Measurements from ENCODE around the gene TIAM1. TPM values are rescaled to one million over a fixed set of nuclear protein-coding genes. Genes with fewer than 3 reads are reported as not detected.

Gene TIAM1
- total RNA-seq, 1 donor from 2014 or later, result 2.7 TPM

DNA sequence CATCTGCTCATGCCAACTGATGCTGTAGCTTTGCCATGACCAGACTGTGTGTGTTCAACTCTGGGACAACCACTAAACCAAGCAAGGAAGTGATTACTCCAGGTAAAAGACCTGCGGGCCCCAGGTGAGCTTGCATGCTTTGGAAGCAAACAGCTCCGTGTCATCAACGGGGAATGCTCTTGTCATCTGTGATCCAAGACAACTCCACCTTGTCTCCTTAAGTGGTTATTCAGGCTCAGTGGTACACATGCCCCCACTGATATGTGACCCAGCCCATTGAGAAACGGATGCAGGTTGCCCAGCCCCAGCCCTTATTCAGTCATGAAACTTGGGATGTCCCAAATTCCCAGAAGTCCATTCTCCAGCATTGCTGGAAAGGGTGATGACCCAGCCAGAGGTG lies 89.0 kb downstream of the TIAM1 start:
- no peak for DNase-seq (ENCODE audit: low spot score in 2 of 2)
- H3K4me1 ChIP-seq, result no peaks in the 10 kb centered on the region
- H3K27me3 ChIP-seq, result no peaks in the 10 kb centered on the region
- no peak overlapping the region for H3K27ac ChIP-seq
- no peaks in the 10 kb centered on the region for H3K36me3 ChIP-seq
- H3K9me3 ChIP-seq, result no peaks in the 10 kb centered on the region
- H3K4me3 ChIP-seq, result no peak overlapping the region
- TF ChIP-seq, protein P1, sequence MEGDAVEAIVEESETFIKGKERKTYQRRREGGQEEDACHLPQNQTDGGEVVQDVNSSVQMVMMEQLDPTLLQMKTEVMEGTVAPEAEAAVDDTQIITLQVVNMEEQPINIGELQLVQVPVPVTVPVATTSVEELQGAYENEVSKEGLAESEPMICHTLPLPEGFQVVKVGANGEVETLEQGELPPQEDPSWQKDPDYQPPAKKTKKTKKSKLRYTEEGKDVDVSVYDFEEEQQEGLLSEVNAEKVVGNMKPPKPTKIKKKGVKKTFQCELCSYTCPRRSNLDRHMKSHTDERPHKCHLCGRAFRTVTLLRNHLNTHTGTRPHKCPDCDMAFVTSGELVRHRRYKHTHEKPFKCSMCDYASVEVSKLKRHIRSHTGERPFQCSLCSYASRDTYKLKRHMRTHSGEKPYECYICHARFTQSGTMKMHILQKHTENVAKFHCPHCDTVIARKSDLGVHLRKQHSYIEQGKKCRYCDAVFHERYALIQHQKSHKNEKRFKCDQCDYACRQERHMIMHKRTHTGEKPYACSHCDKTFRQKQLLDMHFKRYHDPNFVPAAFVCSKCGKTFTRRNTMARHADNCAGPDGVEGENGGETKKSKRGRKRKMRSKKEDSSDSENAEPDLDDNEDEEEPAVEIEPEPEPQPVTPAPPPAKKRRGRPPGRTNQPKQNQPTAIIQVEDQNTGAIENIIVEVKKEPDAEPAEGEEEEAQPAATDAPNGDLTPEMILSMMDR (IDR thresholded peaks at IDR 0.05), result no peak
- intact Hi-C loops (cut with DNase I), result no loop called here

DNA sequence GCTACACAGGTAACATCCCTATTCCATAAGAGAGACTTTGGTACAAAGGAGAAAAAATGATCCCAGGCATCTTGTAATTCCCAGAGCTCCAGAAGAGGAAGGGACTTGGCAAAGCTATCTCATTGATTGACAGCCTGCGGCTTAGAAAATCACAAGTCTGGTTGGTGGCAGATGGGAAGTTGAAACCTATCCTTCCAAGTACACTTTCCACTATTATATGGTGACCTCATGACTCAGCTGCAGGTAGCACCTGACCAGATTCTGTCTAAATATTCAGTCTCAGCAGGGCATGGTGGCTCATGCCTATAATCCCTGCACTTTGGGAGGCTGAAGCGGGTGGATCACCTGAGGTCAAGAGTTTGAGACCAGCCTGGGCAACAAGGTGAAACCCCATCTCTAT lies 89.9 kb downstream of the TIAM1 start:
- Histone ChIP-seq H3K9me3 (no peaks in the 10 kb centered on the region), H3K27ac (no peak overlapping the region), H3K4me3 (no peak overlapping the region), H3K36me3 (no peaks in the 10 kb centered on the region), H3K4me1 (no peaks in the 10 kb centered on the region), H3K27me3 (no peaks in the 10 kb centered on the region)
- intact Hi-C loops (cut with DNase I), result no loop called here
- DNase-seq (ENCODE audit: low spot score in 2 of 2), result no peak
- TF ChIP-seq, protein P1 (IDR thresholded peaks at IDR 0.05), result no peak

DNA sequence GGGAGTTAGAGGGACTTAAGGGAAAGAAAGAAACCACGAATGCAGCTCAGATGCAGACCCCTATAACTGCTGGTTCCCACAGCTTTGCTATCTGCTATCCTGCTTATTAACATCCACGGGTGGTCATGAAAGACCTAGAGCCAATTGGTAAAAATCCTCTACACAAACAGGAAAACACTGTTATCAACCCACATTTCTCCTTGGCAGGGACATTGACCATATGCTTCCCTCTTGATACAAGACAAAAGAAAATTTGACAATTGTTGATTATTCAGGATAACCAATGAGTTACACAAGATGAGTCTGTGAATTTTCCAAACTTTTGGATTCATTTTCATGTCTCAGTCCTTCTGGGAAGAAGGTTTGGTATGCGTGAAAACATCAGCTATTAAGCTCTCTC lies 90.4 kb downstream of the TIAM1 start:
- no peaks in the 10 kb centered on the region for H3K9me3 ChIP-seq
- H3K36me3 ChIP-seq, result no peaks in the 10 kb centered on the region
- TF ChIP-seq, protein P1 (IDR thresholded peaks at IDR 0.05), result no peak
- intact Hi-C loops (cut with DNase I), result no loop called here
- H3K4me3 ChIP-seq, result no peak overlapping the region
- H3K4me1 ChIP-seq, result no peaks in the 10 kb centered on the region
- no peak for DNase-seq (ENCODE audit: low spot score in 2 of 2)
- no peak overlapping the region for H3K27ac ChIP-seq
- H3K27me3 ChIP-seq, result no peaks in the 10 kb centered on the region

DNA sequence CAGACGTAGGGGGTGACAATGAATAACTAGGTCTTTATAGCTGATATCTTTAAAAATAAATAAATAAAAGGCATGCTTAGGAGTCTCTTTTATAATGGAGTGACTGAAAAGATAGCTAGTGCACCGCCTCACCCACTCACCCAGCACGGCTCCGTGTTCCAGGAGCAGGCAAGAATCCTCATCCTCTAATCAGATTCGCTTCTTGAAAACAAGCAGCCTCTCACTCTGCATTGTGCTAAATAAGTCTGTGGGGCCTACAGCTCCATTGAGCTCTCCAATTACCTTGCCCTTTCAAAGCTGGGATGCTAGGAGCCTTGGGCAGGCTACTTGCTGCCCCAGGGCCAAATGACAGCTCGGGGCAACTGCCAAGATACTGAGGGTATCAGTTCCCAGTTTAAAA lies 91.5 kb downstream of the TIAM1 start:
- Histone ChIP-seq H3K27me3 (no peaks in the 10 kb centered on the region), H3K9me3 (no peaks in the 10 kb centered on the region), H3K27ac (no peak overlapping the region), H3K36me3 (no peaks in the 10 kb centered on the region), H3K4me3 (no peak overlapping the region), H3K4me1 (no peaks in the 10 kb centered on the region)
- no peak for DNase-seq (ENCODE audit: low spot score in 2 of 2)
- TF ChIP-seq, protein P1 (IDR thresholded peaks at IDR 0.05), result no peak
- intact Hi-C loops (cut with DNase I), result no loop called here

DNA sequence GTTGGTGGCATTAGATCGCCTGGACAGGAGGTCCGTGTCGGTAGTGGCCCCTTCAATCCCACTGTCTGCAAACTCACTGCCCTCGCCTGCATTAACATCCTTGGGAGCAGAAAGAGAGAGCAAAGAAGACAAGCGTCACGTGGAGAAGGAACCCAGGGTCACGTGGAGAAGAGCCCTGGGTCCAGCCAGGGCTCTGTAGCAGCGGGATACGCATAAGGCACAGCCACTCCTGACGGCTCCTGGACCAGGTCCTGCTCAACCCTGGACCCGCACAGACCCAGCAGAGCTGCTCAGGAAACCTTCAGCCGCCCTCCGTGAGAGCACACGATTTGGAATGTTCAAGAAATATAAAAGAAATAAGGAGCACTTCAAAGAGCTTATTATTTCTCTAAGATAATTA lies 92.0 kb downstream of the TIAM1 start:
- no peaks in the 10 kb centered on the region for H3K4me1 ChIP-seq
- no peaks in the 10 kb centered on the region for H3K36me3 ChIP-seq
- no peak overlapping the region for H3K27ac ChIP-seq
- DNase-seq (ENCODE audit: low spot score in 2 of 2), result no peak
- H3K27me3 ChIP-seq, result no peaks in the 10 kb centered on the region
- intact Hi-C loops (cut with DNase I), result no loop called here
- H3K4me3 ChIP-seq, result no peak overlapping the region
- H3K9me3 ChIP-seq, result no peaks in the 10 kb centered on the region
- TF ChIP-seq, protein P1 (IDR thresholded peaks at IDR 0.05), result no peak

DNA sequence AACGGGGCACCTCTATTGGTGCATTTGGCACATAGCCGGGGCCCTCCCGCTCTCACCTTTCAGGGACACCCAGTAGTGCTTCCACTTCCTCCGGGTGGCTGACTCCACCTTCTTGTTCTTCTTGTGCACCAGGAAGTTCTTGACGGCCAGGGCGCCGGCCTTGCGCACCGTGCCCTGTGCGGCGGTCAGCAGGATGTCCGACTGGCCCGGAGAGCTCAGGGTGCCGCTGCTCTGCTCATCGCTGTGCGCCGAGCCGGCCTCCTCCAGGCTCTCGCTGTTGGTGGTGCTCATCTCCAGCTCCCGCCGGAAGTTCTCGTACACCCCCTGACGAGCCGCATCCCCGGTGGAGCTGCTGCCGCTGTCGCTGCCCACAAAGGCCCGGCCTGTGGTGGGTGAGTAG lies 92.4 kb downstream of the TIAM1 start:
- no peaks in the 10 kb centered on the region for H3K36me3 ChIP-seq
- no peak for DNase-seq (ENCODE audit: low spot score in 2 of 2)
- intact Hi-C loops (cut with DNase I), result no loop called here
- no peaks in the 10 kb centered on the region for H3K27me3 ChIP-seq
- H3K27ac ChIP-seq, result no peak overlapping the region
- TF ChIP-seq, protein P1 (IDR thresholded peaks at IDR 0.05), result no peak
- no peaks in the 10 kb centered on the region for H3K4me1 ChIP-seq
- no peaks in the 10 kb centered on the region for H3K9me3 ChIP-seq
- no peak overlapping the region for H3K4me3 ChIP-seq

Data from ascending aorta (tissue), 2 donors.